GM23248 (cell line): Measurements from ENCODE around the gene RBMS3. TPM values are rescaled to one million over a fixed set of nuclear protein-coding genes. Genes with fewer than 3 reads are reported as not detected.

Source experiments
- DNase-seq: peaks from one replicate; pipeline ENCODE4 v3.0.0-alpha.2; 2015
- H2AFZ ChIP-seq: fragments of 200-600 bp; sonication (generic); 2 replicates; pipeline ENCODE4 v1.6.1; 2016; ENCODE audit warnings: antibody characterized with exemption
- H3F3A ChIP-seq: fragments of 200-600 bp; sonication (generic); 2 replicates; pipeline ENCODE4 v1.6.1; 2016; ENCODE audit warnings: mild to moderate bottlenecking, antibody characterized with exemption, mixed run types; ENCODE audit not compliant: insufficient read depth
- H3K27ac ChIP-seq: fragments of 200-600 bp; sonication (generic); 2 replicates; pipeline ENCODE4 v1.5.1; 2016; ENCODE audit warnings: mild to moderate bottlenecking
- H3K27me3 ChIP-seq: fragments of 200-600 bp; sonication (generic); replicated peaks from 2 replicates; pipeline ENCODE4 v1.6.1; 2016; ENCODE audit warnings: mild to moderate bottlenecking; ENCODE audit not compliant: insufficient read depth
- H3K36me3 ChIP-seq: fragments of 200-600 bp; sonication (generic); 2 replicates; pipeline ENCODE4 v1.6.1; 2016; ENCODE audit warnings: low read depth, mild to moderate bottlenecking
- H3K4me1 ChIP-seq: fragments of 200-600 bp; sonication (generic); 2 replicates; pipeline ENCODE4 v1.6.1; 2016; ENCODE audit warnings: mild to moderate bottlenecking; ENCODE audit not compliant: insufficient read depth
- H3K4me2 ChIP-seq: fragments of 200-600 bp; sonication (generic); one replicate; pipeline ENCODE4 v1.6.1; 2016; ENCODE audit warnings: mild to moderate bottlenecking; ENCODE audit not compliant: unreplicated experiment
- H3K4me3 ChIP-seq: fragments of 200-600 bp; sonication (generic); 2 replicates; pipeline ENCODE4 v1.5.1; 2016; ENCODE audit warnings: mild to moderate bottlenecking
- H3K79me2 ChIP-seq: fragments of 200-600 bp; sonication (generic); 2 replicates; pipeline ENCODE4 v1.6.1; 2016; ENCODE audit warnings: mild to moderate bottlenecking; ENCODE audit not compliant: insufficient read depth
- H3K9ac ChIP-seq: fragments of 200-600 bp; sonication (generic); 2 replicates; pipeline ENCODE4 v1.6.1; 2016; ENCODE audit warnings: mild to moderate bottlenecking
- H3K9me2 ChIP-seq: fragments of 200-600 bp; sonication (generic); 2 replicates; pipeline ENCODE4 v1.6.1; 2016; ENCODE audit warnings: mixed run types, mild to moderate bottlenecking, moderate library complexity; ENCODE audit not compliant: insufficient read depth
- H3K9me3 ChIP-seq: fragments of 200-600 bp; sonication (generic); one replicate; pipeline ENCODE4 v1.6.1; 2017; ENCODE audit warnings: low read depth
- H4K20me1 ChIP-seq: fragments of 200-600 bp; sonication (generic); 2 replicates; pipeline ENCODE4 v1.6.0; 2016; ENCODE audit not compliant: insufficient read depth
- EZH2 ChIP-seq: fragments of 200-600 bp; sonication (generic); IDR thresholded peaks from 2 replicates; pipeline ENCODE4 v1.6.1; 2018; ENCODE audit warnings: antibody characterized with exemption, mild to moderate bottlenecking; ENCODE audit not compliant: insufficient read depth, poor library complexity, severe bottlenecking
- EZH2phosphoT487 ChIP-seq: fragments of 200-600 bp; sonication (generic); IDR thresholded peaks from 2 replicates; pipeline ENCODE4 v1.6.1; 2018; ENCODE audit warnings: antibody characterized with exemption, moderate library complexity, mild to moderate bottlenecking, low read depth; ENCODE audit not compliant: insufficient read depth
- WGBS, 2 experiments: methylation state at CpG; one replicate each; pipeline ENCODE4 v1.1.6; 2015 to 2017; ENCODE audit warnings: low lambda C conversion rate in 2 of 2, low coverage in 1 of 2; ENCODE audit errors: missing lambda C conversion rate in 2 of 2; 5-methylcytosine and 5-hydroxymethylcytosine counted together
- in situ Hi-C: fragments of 300-500 bp; cut with MboI; formaldehyde crosslinking; loops from 2 replicates; pipeline ENCODE4 v1.15.0; 2020
- polyA plus RNA-seq: library from polyadenylated mRNA; unstranded; fragments of >200 nt; fragmentation: Nextera tagmentation; extraction: Ambion mirVana; gene quantifications from 2 replicates; pipeline ENCODE4 v1.2.1, GENCODE V29; 2016
- total RNA-seq: library from RNA; depleted of rRNA; stranded (reverse); fragments of >200 nt; shearing (Covaris generic); gene quantifications from 2 replicates; pipeline ENCODE4 v1.2.3, GENCODE V29; 2014

Gene RBMS3
- total and polyA plus RNA-seq, 2 experiments from 2014 or later: 40.0 to 94.3 TPM

- Histone ChIP-seq H3K4me2 (no peak overlapping the region), H3K27me3 (no peaks in the 10 kb centered on the region), H3K4me3 (no peak overlapping the region), H3K9me3 (no peaks in the 10 kb centered on the region), H3F3A (no peaks in the 10 kb centered on the region), H3K9ac (no peak overlapping the region), H3K36me3 (no peaks in the 10 kb centered on the region), H2AFZ (no peak overlapping the region), H3K79me2 (no peaks in the 10 kb centered on the region), H3K4me1 (0 out of 2 replicates have a peak, but pooled peaks cover under 1% of the 10 kb centered on the region), H3K9me2 (no peaks in the 10 kb centered on the region), H4K20me1 (no peaks in the 10 kb centered on the region), H3K27ac (no peak overlapping the region)
- in situ Hi-C loops: no loop called here
- WGBS, 2 experiments: 0 to 3% methylated on average over 2 of the region's 2 CpGs
- DNase-seq: peak; percentile 81
- no peak for TF ChIP-seq EZH2
- no peak for TF ChIP-seq EZH2phosphoT487
These were observed 732.2 kb downstream of the RBMS3 start for GRCh38 chr3:30012941-30013543.

- Histone ChIP-seq H2AFZ (no peak overlapping the region), H3K4me2 (no peak overlapping the region), H3K4me1 (no peaks in the 10 kb centered on the region), H4K20me1 (no peaks in the 10 kb centered on the region), H3K4me3 (no peak overlapping the region), H3K9ac (no peak overlapping the region), H3K79me2 (no peaks in the 10 kb centered on the region), H3F3A (no peaks in the 10 kb centered on the region), H3K27ac (no peak overlapping the region), H3K36me3 (no peaks in the 10 kb centered on the region), H3K9me2 (no peaks in the 10 kb centered on the region), H3K27me3 (no peaks in the 10 kb centered on the region), H3K9me3 (no peaks in the 10 kb centered on the region)
- WGBS, 2 experiments: 44 to 45% methylated on average over 2 of the region's 2 CpGs
- DNase-seq: no peak
- in situ Hi-C loops: no loop called here
- no peak for TF ChIP-seq EZH2
- no peak for TF ChIP-seq EZH2phosphoT487
These were observed 737.0 kb downstream of the RBMS3 start for GRCh38 chr3:30017901-30018300.

GRCh38 chr3:30020380-30020779 is 739.5 kb downstream of the RBMS3 start:
- no peak overlapping the region for H3K27ac ChIP-seq
- H3K9me3 ChIP-seq: no peaks in the 10 kb centered on the region
- H4K20me1 ChIP-seq: no peaks in the 10 kb centered on the region
- H3K4me2 ChIP-seq: no peak overlapping the region
- no peaks in the 10 kb centered on the region for H3K9me2 ChIP-seq
- in situ Hi-C loops: no loop called here
- TF ChIP-seq EZH2phosphoT487 (no peak), EZH2 (no peak)
- WGBS, 2 experiments: 51 to 58% methylated on average over 1 of the region's 1 CpG
- no peaks in the 10 kb centered on the region for H3K27me3 ChIP-seq
- no peak for DNase-seq
- H3K36me3 ChIP-seq: no peaks in the 10 kb centered on the region
- no peak overlapping the region for H3K9ac ChIP-seq
- no peak overlapping the region for H2AFZ ChIP-seq
- H3F3A ChIP-seq: no peaks in the 10 kb centered on the region
- no peaks in the 10 kb centered on the region for H3K79me2 ChIP-seq
- no peaks in the 10 kb centered on the region for H3K4me1 ChIP-seq
- no peak overlapping the region for H3K4me3 ChIP-seq

- Histone ChIP-seq H3K36me3 (no peaks in the 10 kb centered on the region), H3K9ac (no peak overlapping the region), H4K20me1 (no peaks in the 10 kb centered on the region), H3K4me2 (no peak overlapping the region), H2AFZ (no peak overlapping the region), H3K4me3 (no peak overlapping the region), H3K9me2 (no peaks in the 10 kb centered on the region), H3K79me2 (no peaks in the 10 kb centered on the region), H3K27me3 (no peaks in the 10 kb centered on the region), H3K4me1 (no peaks in the 10 kb centered on the region), H3K9me3 (no peaks in the 10 kb centered on the region), H3F3A (no peaks in the 10 kb centered on the region), H3K27ac (no peak overlapping the region)
- no peak for DNase-seq
- WGBS, 2 experiments: 52 to 56% methylated on average over 4 of the region's 4 CpGs
- in situ Hi-C loops: no loop called here
- TF ChIP-seq EZH2: no peak
- TF ChIP-seq EZH2phosphoT487: no peak
These were observed 743.6 kb downstream of the RBMS3 start for GRCh38 chr3:30024466-30024865.
